Bronchial epithelial cell (primary cell): Measurements from ENCODE around the gene REXO5. TPM values are rescaled to one million over a fixed set of nuclear protein-coding genes. Genes with fewer than 3 reads are reported as not detected.
A peak's percentile ranks its signal among the peaks of the same experiment; 100 is the strongest.

Experiments used
- DNase-seq: peaks from one replicate; pipeline ENCODE4 v3.0.0-alpha.2; 2010; ENCODE audit warnings: low read depth
- FAIRE-seq: peaks from 2 replicates; lab custom pipeline; 2011; peaks lifted over from hg19 to GRCh38; lab: Jason Lieb, UNC
- H3K27me3 ChIP-seq: 2 replicates; pipeline ENCODE4 v1.5.1; 2011; ENCODE audit warnings: low read length; ENCODE audit not compliant: control insufficient read depth, insufficient read depth
- H3K36me3 ChIP-seq: 2 replicates; pipeline ENCODE4 v1.5.1; 2011; ENCODE audit warnings: low read length; ENCODE audit not compliant: control insufficient read depth, insufficient read depth
- H3K4me3 ChIP-seq: 2 replicates; pipeline ENCODE4 v1.5.1; 2011; ENCODE audit warnings: mild to moderate bottlenecking, low read depth, low read length, control low read depth
- total RNA-seq: library from RNA; depleted of rRNA; stranded (reverse); fragments of >200 nt; gene quantifications from 2 replicates; pipeline ENCODE4 v1.2.1, GENCODE V29; 2014
- TF ChIP-seq, protein P1 (sequence below): IDR thresholded peaks from 2 replicates; pipeline ENCODE4 v1.5.1; 2011; ENCODE audit warnings: mild to moderate bottlenecking, moderate library complexity, low read length, control low read depth, inconsistent platforms; ENCODE audit not compliant: insufficient read depth, severe bottlenecking

REXO5 gene
- total RNA-seq, 1 donor from 2014 or later: 1.1 TPM

DNA sequence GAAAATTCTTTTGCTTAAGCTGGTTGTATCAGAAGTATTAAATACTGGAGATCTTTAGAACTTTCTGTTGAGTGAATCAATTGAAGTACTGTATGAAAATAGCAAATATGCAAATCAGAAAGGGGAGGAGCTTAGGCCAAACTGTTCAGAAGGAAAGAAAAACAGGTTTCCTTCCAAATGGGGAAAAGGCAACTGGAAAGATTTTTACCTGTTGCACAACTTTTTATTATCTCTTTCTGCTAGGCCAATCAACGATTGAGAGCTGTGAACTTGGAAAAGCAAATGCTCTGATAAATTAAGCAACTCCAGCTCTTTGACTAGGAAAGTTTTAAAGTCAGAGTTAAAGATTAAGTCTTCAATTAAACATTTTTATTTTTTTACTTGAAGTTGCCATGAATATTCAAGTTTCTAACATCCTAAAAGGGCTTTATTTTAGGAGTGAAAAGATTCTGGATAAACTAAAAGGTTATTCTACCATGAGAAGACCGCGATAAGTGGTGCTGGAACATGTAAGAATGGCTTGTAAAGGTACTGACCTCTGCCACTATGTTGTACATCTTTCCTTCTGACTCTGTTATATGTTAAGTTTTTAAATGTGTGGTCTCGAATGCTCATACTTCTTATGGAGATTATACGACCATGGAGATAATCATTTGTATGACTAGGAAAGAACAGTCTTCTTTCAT lies 77.4 kb downstream of the REXO5 start:
- FAIRE-seq (no peak), DNase-seq (no peak)
- TF ChIP-seq, protein P1, sequence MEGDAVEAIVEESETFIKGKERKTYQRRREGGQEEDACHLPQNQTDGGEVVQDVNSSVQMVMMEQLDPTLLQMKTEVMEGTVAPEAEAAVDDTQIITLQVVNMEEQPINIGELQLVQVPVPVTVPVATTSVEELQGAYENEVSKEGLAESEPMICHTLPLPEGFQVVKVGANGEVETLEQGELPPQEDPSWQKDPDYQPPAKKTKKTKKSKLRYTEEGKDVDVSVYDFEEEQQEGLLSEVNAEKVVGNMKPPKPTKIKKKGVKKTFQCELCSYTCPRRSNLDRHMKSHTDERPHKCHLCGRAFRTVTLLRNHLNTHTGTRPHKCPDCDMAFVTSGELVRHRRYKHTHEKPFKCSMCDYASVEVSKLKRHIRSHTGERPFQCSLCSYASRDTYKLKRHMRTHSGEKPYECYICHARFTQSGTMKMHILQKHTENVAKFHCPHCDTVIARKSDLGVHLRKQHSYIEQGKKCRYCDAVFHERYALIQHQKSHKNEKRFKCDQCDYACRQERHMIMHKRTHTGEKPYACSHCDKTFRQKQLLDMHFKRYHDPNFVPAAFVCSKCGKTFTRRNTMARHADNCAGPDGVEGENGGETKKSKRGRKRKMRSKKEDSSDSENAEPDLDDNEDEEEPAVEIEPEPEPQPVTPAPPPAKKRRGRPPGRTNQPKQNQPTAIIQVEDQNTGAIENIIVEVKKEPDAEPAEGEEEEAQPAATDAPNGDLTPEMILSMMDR: no peak
- Histone ChIP-seq H3K4me3 (no peak overlapping the region), H3K27me3 (no peaks in the 10 kb centered on the region), H3K36me3 (peaks cover 1% of the 10 kb centered on the region)

DNA sequence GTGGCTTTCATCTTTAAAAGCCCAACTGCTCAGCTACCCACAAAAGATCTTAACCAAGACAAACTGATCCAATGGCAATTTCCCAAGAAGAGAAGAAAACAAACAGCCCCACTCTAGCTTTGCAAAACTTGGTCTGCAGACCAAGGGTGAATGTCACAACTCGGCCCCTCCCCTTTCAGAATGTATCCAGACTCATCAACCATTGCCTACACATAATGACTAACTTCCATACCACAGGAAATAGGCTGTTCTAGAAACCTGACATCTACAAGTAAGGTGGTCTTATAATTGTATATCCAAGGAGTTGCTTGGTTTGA lies 77.9 kb downstream of the REXO5 start:
- FAIRE-seq: no peak
- TF ChIP-seq, protein P1: no peak
- Histone ChIP-seq H3K36me3 (peaks cover 1% of the 10 kb centered on the region), H3K4me3 (no peak overlapping the region), H3K27me3 (no peaks in the 10 kb centered on the region)
- peak; percentile 50 for DNase-seq

DNA sequence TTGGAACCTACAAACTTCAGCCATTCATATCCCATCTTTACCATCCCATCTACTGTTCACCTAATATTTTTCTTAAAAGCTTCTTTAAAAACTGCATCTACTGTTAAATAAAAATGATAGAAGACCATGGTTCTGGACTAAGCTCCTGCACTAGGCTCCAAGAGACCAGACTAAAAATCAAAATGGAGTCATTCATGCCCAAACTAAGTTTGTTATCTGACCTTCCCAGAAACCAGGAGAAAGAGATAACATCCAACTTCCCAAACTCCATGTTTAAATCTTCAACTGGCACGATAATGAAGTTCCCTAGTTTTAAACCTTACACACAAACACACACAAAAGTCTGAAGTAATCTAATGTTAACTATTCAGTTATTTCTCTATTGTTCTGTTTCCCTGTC lies 80.0 kb downstream of the REXO5 start:
- TF ChIP-seq, protein P1: no peak
- no peak overlapping the region for H3K4me3 ChIP-seq
- H3K27me3 ChIP-seq: no peaks in the 10 kb centered on the region
- H3K36me3 ChIP-seq: peaks cover 1% of the 10 kb centered on the region
- FAIRE-seq (no peak), DNase-seq (no peak)

DNA sequence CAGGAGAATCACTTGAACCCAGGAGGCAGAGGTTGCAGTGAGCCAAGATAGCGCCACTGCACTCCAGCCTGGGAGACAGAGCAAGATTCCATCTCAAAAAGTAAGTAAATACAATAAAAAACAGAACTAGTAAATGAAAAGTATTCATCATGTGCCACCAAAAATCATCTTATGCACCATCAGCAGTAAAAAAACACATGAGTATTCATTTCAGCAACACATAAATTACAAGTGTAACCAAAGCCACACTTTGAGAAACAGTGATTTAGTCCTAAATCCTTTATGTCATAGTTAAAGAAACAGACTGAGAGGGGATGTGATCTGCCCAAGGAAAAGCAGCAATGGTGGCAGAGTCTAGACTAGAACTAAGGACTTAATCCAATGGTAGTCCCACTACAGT lies 80.9 kb downstream of the REXO5 start:
- DNase-seq: no peak
- TF ChIP-seq, protein P1: no peak
- H3K27me3 ChIP-seq: no peaks in the 10 kb centered on the region
- no peak overlapping the region for H3K4me3 ChIP-seq
- no peak for FAIRE-seq
- H3K36me3 ChIP-seq: peaks cover 3% of the 10 kb centered on the region

DNA sequence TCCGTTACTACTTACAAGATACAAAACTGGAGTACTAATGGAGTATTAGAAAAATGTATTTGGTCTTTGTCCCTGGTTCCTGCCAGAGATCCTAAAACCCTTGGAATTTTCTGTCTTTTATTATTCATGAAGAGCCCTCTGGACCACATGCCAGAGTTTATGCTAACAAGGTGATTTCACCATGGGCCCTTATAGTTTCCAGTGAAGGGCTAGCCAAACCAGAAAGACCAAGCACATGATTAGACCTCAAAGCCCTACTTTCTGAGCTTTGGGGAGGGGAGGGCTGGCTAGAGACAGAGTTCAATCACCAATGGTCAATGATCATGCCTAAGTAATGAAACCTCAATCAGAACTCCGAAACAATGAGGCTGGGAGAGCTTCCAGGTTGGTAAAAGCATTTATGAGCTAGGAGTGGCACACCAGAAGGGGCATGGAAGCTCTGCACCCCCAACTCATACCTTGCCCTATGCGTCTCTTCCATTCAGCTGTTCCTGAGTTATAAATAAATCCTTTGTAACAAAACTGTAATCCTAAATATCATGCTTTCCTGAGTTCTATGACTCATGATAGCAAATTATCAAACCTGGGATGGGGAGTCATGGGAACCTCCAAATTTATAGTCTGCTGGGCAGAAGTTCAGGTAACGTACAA lies 83.4 kb downstream of the REXO5 start:
- TF ChIP-seq, protein P1: no peak
- Histone ChIP-seq H3K4me3 (no peak overlapping the region), H3K27me3 (no peaks in the 10 kb centered on the region), H3K36me3 (peaks cover 10% of the 10 kb centered on the region)
- FAIRE-seq: no peak
- DNase-seq: no peak
